Mucosa of rectum (tissue), 2 donors: ENCODE results near the gene PARN.

Experiments used
- H3K27ac ChIP-seq, 2 donors: one replicate each; pipeline ENCODE4 v1.7.0; 2013; ENCODE audit warnings: inconsistent platforms in 2 of 2, low read depth in 2 of 2, low read length in 2 of 2
- H3K27me3 ChIP-seq, 2 donors: one replicate each; pipeline ENCODE4 v1.7.0; 2013; ENCODE audit warnings: low read length in 2 of 2; ENCODE audit not compliant: control insufficient read depth in 2 of 2, insufficient read depth in 2 of 2
- H3K36me3 ChIP-seq, 2 donors: one replicate each; pipeline ENCODE4 v1.7.0; 2013; ENCODE audit warnings: low read length in 2 of 2; ENCODE audit not compliant: control insufficient read depth in 2 of 2, insufficient read depth in 2 of 2
- H3K4me1 ChIP-seq, 2 donors: one replicate each; pipeline ENCODE4 v1.7.0; 2013; ENCODE audit warnings: low read length in 2 of 2, mild to moderate bottlenecking in 1 of 2; ENCODE audit not compliant: control insufficient read depth in 2 of 2, insufficient read depth in 2 of 2
- H3K4me3 ChIP-seq, 2 donors: one replicate each; pipeline ENCODE4 v1.7.0; 2013; ENCODE audit warnings: low read length in 2 of 2
- H3K9ac ChIP-seq, 2 donors: one replicate each; pipeline ENCODE4 v1.7.0; 2013; ENCODE audit warnings: low read length in 2 of 2, low read depth in 1 of 2, mild to moderate bottlenecking in 1 of 2
- H3K9me3 ChIP-seq, 2 donors: one replicate each; pipeline ENCODE4 v1.7.0; 2013; ENCODE audit warnings: low read length in 2 of 2; ENCODE audit not compliant: control insufficient read depth in 2 of 2
- donor health status: healthy.
- donor health status: Normal muscosa, but diverticular disease.

Gene PARN

DNA sequence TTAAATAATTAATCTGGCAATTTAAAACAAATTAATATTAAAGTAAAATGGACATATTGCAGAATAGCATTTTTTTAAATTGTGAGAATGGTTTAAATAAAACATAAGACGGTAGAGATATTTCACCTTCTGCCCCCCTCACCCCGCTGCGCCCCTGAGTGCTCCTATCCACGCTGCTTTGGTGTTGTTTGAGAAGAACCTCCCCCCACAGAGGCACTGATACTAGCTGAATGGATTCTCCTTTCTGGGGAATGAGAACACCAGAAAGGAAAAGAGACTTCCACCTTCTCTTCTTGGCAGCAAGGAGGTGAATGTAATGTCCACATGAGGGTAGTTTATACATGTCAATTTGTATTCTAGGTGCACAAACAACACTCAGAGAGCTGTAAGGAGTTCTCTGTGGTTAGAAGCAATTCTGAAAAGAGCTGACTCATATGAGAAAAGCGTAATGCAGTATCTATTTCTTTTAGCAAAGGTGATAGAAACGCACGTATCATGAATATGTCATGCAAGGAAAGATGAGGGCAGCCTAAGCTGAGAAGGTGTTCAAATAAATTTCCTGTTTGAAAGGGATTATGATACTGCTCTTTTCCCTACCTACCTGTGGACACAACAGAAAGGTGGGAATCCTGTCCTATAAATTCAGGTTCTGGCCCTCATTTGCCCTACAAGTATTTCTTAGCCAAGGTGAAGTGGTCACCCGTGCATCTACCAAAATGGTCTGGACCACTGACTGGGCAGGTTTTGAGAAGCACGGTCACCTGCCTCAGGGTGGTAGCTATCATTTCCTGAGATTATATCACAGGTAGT lies 126.9 kb downstream of the PARN start:
- Histone ChIP-seq H3K9me3 (no peaks in the 10 kb centered on the region), H3K27ac (no peak overlapping the region), H3K36me3 (no peaks in the 10 kb centered on the region), H3K4me1 (no peaks in the 10 kb centered on the region), H3K4me3 (no peak overlapping the region), H3K27me3 (no peaks in the 10 kb centered on the region), H3K9ac (no peak overlapping the region)

DNA sequence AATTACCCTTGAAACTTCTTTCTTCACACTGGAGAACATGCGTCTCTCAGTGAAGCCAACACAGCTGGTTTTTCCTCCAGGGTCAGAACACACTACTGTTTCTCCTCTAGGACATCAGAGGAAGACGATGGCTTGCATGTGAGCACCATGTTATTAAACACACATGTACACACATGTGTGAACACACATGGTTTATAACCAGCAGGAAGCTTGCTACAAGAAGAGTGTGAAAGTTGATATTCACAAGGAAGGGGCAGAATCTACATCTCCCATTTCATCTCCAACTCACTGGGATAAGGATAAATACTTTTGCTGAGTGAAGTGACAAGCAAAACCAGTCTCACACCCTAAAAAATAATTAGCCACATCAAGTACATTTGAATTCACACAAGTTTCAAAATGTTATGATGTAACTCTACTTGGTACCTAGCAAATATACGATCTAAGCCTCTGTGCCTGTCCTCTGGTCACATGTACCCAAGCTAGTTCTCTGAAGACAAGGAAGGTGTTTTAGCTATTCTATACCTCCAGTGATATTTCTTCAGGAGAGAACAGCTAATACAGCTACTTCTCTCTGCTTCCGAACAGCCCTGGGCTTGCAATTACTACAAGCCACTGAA lies 127.7 kb downstream of the PARN start:
- Histone ChIP-seq H3K4me3 (no peak overlapping the region), H3K9me3 (no peaks in the 10 kb centered on the region), H3K36me3 (no peaks in the 10 kb centered on the region), H3K9ac (no peak overlapping the region), H3K27ac (no peak overlapping the region), H3K27me3 (no peaks in the 10 kb centered on the region), H3K4me1 (no peaks in the 10 kb centered on the region)

DNA sequence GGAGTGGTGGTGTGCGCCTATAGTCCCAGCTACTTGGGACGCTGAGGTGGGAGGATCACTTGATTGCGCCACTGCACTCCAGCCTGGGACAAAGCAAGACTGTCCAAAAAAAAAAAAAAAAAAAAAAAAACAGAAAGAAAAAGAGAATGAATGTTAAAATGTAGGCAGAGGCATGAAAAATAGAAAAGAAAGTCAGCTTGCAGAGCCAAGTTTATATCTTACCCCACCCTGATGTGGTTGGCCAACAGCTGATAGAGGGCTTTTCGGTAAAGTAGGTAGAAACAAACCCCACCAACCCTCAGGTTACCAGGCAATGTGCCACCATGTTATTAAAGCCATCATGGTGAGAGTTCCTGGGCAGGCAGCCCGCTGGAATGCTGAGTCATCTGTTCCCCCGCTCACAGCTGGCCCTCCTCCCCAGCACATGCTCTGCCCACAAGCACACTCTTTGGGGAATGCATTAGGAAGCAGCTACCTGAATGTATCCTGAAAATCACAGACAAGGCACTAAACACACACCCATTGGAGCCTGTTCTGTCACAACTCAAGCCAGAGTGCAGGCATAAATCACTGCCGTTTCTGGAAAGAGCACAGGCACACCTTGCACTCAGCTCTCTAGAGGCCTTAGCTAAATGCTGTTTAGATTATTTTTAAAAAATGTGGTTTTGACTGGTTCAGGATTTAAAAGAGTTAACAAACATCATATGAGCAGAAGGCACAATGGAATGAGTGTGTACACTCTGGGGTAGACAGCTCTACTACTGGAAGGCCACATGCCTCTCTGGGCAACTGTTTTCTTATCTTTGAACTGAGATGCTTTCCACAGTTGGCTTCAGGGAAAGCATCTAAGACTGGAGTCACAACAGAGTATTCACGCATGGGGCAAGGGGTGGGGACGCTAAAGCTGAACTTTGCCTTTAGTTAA lies 128.5 kb downstream of the PARN start:
- H3K36me3 ChIP-seq = no peaks in the 10 kb centered on the region
- H3K9ac ChIP-seq = no peak overlapping the region
- H3K27me3 ChIP-seq = no peaks in the 10 kb centered on the region
- no peaks in the 10 kb centered on the region for H3K9me3 ChIP-seq
- H3K4me1 ChIP-seq = no peaks in the 10 kb centered on the region
- H3K27ac ChIP-seq = no peak overlapping the region
- no peak overlapping the region for H3K4me3 ChIP-seq

DNA sequence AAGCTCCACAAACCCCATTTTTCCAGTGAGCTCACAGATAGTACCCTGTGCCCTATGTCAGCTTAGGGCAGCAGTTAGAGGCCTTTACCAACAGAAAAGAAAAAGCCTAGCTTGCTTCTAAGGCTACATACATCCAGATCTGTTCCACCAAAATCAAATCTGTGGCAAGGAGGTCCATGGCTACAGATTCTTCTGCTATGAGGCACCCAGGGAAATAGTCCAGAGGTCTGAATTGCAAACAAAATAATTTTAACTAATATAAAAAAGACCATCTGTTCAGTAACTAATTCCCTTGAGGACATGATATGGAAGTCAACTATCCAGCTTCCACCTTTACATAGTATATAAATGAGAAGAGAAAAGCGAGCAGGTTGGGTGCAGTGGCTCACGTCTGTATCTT lies 129.3 kb downstream of the PARN start:
- Histone ChIP-seq H3K4me3 (no peak overlapping the region), H3K9ac (no peak overlapping the region), H3K27ac (no peak overlapping the region), H3K9me3 (no peaks in the 10 kb centered on the region), H3K27me3 (no peaks in the 10 kb centered on the region), H3K4me1 (no peaks in the 10 kb centered on the region), H3K36me3 (no peaks in the 10 kb centered on the region)

DNA sequence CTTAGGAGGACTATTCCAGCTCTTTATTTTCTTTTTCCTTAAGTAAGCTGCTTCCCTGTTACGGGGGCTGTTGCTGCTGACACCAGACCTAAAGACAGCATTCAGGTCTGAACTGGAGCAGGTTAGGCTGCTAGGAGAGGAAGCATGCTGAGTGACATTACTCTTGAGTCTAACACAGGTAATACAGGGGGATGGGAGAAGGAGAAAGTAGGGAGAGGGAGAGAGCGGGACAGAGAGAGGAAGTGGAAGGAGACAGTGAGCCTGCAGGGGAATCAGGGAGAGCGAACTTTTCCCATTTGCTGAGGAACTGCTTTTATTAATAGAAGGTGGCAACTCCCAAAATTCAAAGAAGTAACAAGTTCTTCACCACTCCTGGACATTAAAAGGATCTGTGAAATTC lies 130.9 kb downstream of the PARN start:
- Histone ChIP-seq H3K36me3 (no peaks in the 10 kb centered on the region), H3K4me3 (no peak overlapping the region), H3K9me3 (no peaks in the 10 kb centered on the region), H3K9ac (no peak overlapping the region), H3K27me3 (no peaks in the 10 kb centered on the region), H3K27ac (no peak overlapping the region), H3K4me1 (no peaks in the 10 kb centered on the region)

DNA sequence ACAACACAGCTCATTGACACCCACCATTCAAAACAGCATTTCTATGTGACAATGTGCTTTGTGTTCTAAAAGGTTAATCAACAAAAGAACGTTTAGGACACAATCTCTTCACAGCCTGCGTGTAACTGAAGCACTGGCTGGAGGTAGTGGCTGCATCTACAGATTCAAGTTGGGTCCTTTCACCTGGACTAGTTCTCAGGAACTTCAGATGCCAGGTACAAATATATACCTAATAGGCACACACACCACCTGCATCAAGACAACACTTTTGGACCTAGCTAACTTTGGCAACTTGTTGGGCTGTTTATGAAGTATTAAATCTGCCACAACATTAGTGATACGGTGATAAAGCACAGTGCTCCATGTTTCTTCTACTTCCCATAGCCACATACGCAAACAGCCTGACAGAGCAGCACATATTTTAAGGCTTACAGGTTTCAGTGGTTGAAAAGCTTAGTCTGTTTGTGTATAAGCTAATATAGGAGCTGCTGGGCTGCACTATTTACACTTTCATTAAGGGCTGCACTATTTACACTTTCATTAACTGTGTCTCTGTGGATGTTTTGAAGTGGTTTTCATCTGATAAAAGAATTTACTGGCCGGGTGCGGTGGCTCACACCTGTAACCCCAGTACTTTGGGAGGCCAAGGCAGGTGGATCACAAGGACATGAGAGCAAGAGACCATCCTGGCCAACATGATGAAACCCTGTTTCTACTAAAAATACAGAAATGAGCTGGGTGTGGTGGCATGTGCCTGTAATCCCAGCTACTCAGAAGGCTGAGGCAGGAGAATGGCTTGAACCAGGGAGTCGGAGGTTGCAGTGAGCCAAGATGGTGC lies 132.6 kb downstream of the PARN start:
- no peaks in the 10 kb centered on the region for H3K27me3 ChIP-seq

DNA sequence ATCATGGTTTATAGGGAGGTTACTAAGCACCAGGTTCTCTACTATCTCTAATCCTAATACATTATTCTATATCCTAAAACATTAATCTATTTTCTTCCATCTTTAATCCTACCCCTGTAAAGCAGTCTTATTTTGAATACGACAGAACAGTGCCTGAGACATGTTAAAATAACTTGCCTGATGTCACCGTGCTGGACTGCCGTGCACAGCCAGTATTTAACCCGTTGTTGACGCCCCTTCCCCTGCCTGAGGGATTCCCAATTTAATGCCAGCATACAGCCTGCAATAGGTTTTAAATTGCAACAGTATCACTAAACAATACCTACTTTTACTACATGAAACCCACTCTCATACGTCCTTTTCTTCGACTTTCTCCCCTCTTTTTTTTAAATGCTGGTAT lies 133.3 kb downstream of the PARN start:
- no peak overlapping the region for H3K4me3 ChIP-seq
- no peaks in the 10 kb centered on the region for H3K36me3 ChIP-seq
- no peak overlapping the region for H3K9ac ChIP-seq
- H3K4me1 ChIP-seq = no peaks in the 10 kb centered on the region
- H3K27ac ChIP-seq = no peak overlapping the region
- no peaks in the 10 kb centered on the region for H3K9me3 ChIP-seq
- H3K27me3 ChIP-seq = no peaks in the 10 kb centered on the region

More for the DNA sequence above, 132.6 kb downstream of the PARN start:
- H3K9me3 ChIP-seq = no peaks in the 10 kb centered on the region
- no peak overlapping the region for H3K27ac ChIP-seq
- H3K36me3 ChIP-seq = no peaks in the 10 kb centered on the region
- H3K9ac ChIP-seq = no peak overlapping the region
- H3K4me1 ChIP-seq = no peaks in the 10 kb centered on the region
- H3K4me3 ChIP-seq = no peak overlapping the region

DNA sequence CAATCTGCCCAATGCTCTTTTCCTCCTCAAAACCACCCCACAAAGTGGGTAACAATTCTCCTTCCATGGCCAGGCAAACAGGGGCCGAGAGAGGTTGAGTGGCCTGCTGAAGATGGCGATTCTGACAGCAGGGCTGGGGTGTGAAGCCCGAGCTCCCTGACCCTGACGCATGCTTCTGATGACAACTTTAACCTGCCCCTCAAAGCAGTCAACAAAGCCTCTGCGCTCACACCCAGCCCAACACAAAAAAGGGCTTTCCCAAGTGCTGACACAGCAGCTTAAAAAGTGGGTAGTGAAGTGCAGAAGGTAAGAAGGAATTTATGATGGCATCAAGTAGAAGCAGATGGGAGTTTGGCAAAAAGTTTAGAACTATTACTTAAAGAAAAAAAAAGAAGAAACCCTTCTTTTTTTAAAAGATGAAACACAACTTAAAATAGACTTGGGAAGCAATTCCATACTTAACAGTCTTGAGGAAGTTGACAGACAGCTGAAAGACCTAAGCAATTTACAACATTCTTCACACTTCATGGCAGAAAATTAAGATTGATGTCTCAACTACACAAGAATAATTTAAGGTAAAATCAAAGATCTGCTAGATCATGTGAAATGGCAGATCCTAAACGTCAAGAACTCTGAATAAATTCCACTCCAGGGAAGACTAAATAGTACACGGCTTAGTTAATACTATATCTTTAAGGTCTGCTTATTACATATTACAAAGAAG lies 133.9 kb downstream of the PARN start:
- Histone ChIP-seq H3K27ac (no peak overlapping the region), H3K4me3 (no peak overlapping the region), H3K36me3 (no peaks in the 10 kb centered on the region), H3K9ac (no peak overlapping the region), H3K4me1 (no peaks in the 10 kb centered on the region), H3K27me3 (no peaks in the 10 kb centered on the region), H3K9me3 (no peaks in the 10 kb centered on the region)
